Stimulated activated CD8-positive, alpha-beta memory T cell treated with anti-CD3 and anti-CD28 coated beads, Interleukin-2, amount 100 ng/mL, for 48 hours (primary cell): ENCODE data around the gene MSH6.

Source experiments
- DNase-seq, 2 donors: peaks; one replicate each; pipeline ENCODE4 v3.0.0-alpha.2; 2020; ENCODE audit warnings: low read depth in 2 of 2

The MSH6 gene

GRCh38 chr2:47779426-47779790 lies 3.5 kb upstream of the MSH6 start:
- no peak for DNase-seq

- no peak for DNase-seq
These were observed 619 bp upstream of the MSH6 start for GRCh38 chr2:47782381-47782670.

- DNase-seq: peak; percentile 41 to 55
These were observed 774 bp downstream of the MSH6 start for GRCh38 chr2:47783486-47784351.

- no peak for DNase-seq
These were observed 1.5 kb downstream of the MSH6 start for GRCh38 chr2:47784352-47784851.

- no peak for DNase-seq
These were observed 3.0 kb downstream of the MSH6 start for GRCh38 chr2:47785986-47786385.

- DNase-seq: no peak
These were observed 13.2 kb downstream of the MSH6 start for GRCh38 chr2:47796090-47796697.

- DNase-seq: no peak
These were observed 15.7 kb downstream of the MSH6 start for GRCh38 chr2:47798631-47799030.

- no peak for DNase-seq
These were observed 16.2 kb downstream of the MSH6 start for GRCh38 chr2:47799031-47799609.

GRCh38 chr2:47801118-47801517 lies 18.2 kb downstream of the MSH6 start:
- DNase-seq: no peak

- no peak for DNase-seq
These were observed 20.4 kb downstream of the MSH6 start for GRCh38 chr2:47803363-47803762.

GRCh38 chr2:47803770-47804169 lies 20.8 kb downstream of the MSH6 start:
- no peak for DNase-seq

- no peak for DNase-seq
These were observed 22.9 kb downstream of the MSH6 start for GRCh38 chr2:47805850-47806249.

- DNase-seq: no peak
These were observed 25.7 kb downstream of the MSH6 start for GRCh38 chr2:47808614-47809013.

- DNase-seq: no peak
These were observed 27.0 kb downstream of the MSH6 start for GRCh38 chr2:47809903-47810302.

GRCh38 chr2:47810850-47811249 lies 27.9 kb downstream of the MSH6 start:
- DNase-seq: no peak

GRCh38 chr2:47811668-47812067 lies 28.7 kb downstream of the MSH6 start:
- no peak for DNase-seq

GRCh38 chr2:47815764-47816163 lies 32.8 kb downstream of the MSH6 start:
- no peak for DNase-seq

- no peak for DNase-seq
These were observed 35.8 kb downstream of the MSH6 start for GRCh38 chr2:47818777-47819176.

- no peak for DNase-seq
These were observed 36.9 kb downstream of the MSH6 start for GRCh38 chr2:47819834-47820233.

- DNase-seq: no peak
These were observed 39.6 kb downstream of the MSH6 start for GRCh38 chr2:47822518-47822917.

- no peak for DNase-seq
These were observed 50.6 kb downstream of the MSH6 start for GRCh38 chr2:47833516-47833968.

- DNase-seq: no peak
These were observed 55.3 kb downstream of the MSH6 start for GRCh38 chr2:47838249-47838648.

GRCh38 chr2:47838686-47839085 lies 55.7 kb downstream of the MSH6 start:
- DNase-seq: no peak
